ENCODE measurements around the gene MARCHF10. TPM values are rescaled to one million over a fixed set of nuclear protein-coding genes. Genes with fewer than 3 reads are reported as not detected.
"Not testable (repeated sequence)": the region's sequence is repeated elsewhere in the genome, so short reads cannot be mapped to it uniquely, and the experiment has no call there.

Gene MARCHF10
- total RNA-seq, 1 experiment from 2014 or later: not detected

DNA sequence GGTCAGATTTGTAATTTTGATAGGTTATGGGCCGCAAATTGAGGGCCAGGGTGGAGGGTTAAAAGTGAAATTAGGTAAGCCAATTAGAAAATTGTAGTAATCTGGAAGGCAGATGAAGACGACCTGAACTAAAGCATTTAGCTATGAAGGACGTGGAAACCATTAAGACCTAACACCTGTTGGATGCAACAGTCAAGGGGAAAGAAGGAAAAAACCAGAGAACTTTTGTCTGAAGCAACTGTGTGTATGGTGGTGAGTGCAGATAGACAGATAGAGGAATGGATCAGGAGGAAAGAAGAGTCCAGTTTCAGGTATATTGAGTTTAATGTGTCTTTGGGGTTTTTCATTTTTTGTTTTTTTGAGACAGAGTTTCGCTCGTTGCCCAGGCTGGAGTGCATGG, 40.2 kb upstream of the MARCHF10 start:
- intact Hi-C loops (cut with micrococcal nuclease; ENCODE audit: unreplicated experiment): no loop called here
- Histone ChIP-seq H3K36me3 (ENCODE audit: insufficient read depth, low read length, poor library complexity, severe bottlenecking) (no peaks in the 10 kb centered on the region), H3K27me3 (replicated peaks; ENCODE audit: insufficient read depth, low read depth, low read length, poor library complexity) (peaks cover 5% of the 10 kb centered on the region), H3K4me1 (ENCODE audit: insufficient read depth, low read length, poor library complexity, severe bottlenecking) (no peaks in the 10 kb centered on the region), H3K4me3 (ENCODE audit: low read depth, low read length, poor library complexity, severe bottlenecking) (no peak overlapping the region), H3K9me3 (ENCODE audit: low read depth, low read length, poor library complexity, severe bottlenecking) (no peaks in the 10 kb centered on the region), H3K27ac (ENCODE audit: low read depth, low read length, poor library complexity, severe bottlenecking) (no peak overlapping the region)
- DNase-seq (ENCODE audit: low spot score): no peak
- CTCF ChIA-PET: no interaction called here
- BruUV-seq (replicated peaks): no TSS peak
- POLR2A ChIA-PET (ENCODE audit: low non-redundant PET): interaction anchor here (0.7 kb wide), 1 partner anchor 290 kb away, joined by 3 read pairs; no protein-coding TSS in a partner anchor
- TF ChIP-seq CTCF (conservative IDR thresholded peaks at IDR 0.05; ENCODE audit: low read depth, low read length) (no peak), EZH2 (IDR thresholded peaks at IDR 0.05; ENCODE audit: borderline replicate concordance, low read depth, low read length, poor library complexity, severe bottlenecking) (no peak)

- DNase-seq (ENCODE audit: low spot score): no peak
- Histone ChIP-seq H3K9me3 (ENCODE audit: low read depth, low read length, poor library complexity, severe bottlenecking) (no peaks in the 10 kb centered on the region), H3K4me3 (ENCODE audit: low read depth, low read length, poor library complexity, severe bottlenecking) (no peak overlapping the region), H3K4me1 (ENCODE audit: insufficient read depth, low read length, poor library complexity, severe bottlenecking) (no peaks in the 10 kb centered on the region), H3K27ac (ENCODE audit: low read depth, low read length, poor library complexity, severe bottlenecking) (no peak overlapping the region), H3K36me3 (ENCODE audit: insufficient read depth, low read length, poor library complexity, severe bottlenecking) (no peaks in the 10 kb centered on the region), H3K27me3 (replicated peaks; ENCODE audit: insufficient read depth, low read depth, low read length, poor library complexity) (peaks cover 5% of the 10 kb centered on the region)
- BruUV-seq (replicated peaks): no TSS peak
- TF ChIP-seq CTCF (conservative IDR thresholded peaks at IDR 0.05; ENCODE audit: low read depth, low read length) (no peak), EZH2 (IDR thresholded peaks at IDR 0.05; ENCODE audit: borderline replicate concordance, low read depth, low read length, poor library complexity, severe bottlenecking) (no peak)
- POLR2A ChIA-PET (ENCODE audit: low non-redundant PET): no interaction called here
- intact Hi-C loops (cut with micrococcal nuclease; ENCODE audit: unreplicated experiment): no loop called here
- CTCF ChIA-PET: no interaction called here
Observed at GRCh38 chr17:62847426-62847825, 39.3 kb upstream of the MARCHF10 start.

DNA sequence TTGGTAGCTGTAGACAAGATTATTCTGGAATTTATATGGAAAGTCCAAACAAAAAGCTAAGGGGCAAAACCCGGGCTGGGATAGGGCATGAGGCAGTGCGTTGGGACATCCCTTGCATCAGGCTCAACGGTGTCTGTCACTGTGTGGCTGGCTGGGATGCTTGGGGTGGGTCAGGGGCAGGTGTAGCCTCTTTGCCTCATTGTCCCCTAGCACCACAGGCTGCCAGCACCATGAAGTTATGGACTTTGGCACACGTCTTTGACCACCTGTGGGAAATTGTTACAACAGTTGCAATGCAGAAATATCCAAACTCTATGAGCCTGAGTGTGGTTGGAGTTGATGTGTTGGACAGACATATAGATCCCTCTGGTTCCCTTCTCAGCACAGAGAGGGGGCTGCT, 32.8 kb upstream of the MARCHF10 start:
- no peak for DNase-seq (ENCODE audit: low spot score)

GRCh38 chr17:62833816-62834215, 25.7 kb upstream of the MARCHF10 start:
- H3K27me3 ChIP-seq (replicated peaks; ENCODE audit: insufficient read depth, low read depth, low read length, poor library complexity); DNase-seq (ENCODE audit: low spot score); H3K4me1 ChIP-seq (ENCODE audit: insufficient read depth, low read length, poor library complexity, severe bottlenecking); POLR2A ChIA-PET (ENCODE audit: low non-redundant PET); H3K27ac ChIP-seq (ENCODE audit: low read depth, low read length, poor library complexity, severe bottlenecking); H3K9me3 ChIP-seq (ENCODE audit: low read depth, low read length, poor library complexity, severe bottlenecking); intact Hi-C loops (cut with micrococcal nuclease; ENCODE audit: unreplicated experiment); CTCF ChIA-PET; H3K4me3 ChIP-seq (ENCODE audit: low read depth, low read length, poor library complexity, severe bottlenecking); BruUV-seq (replicated peaks); H3K36me3 ChIP-seq (ENCODE audit: insufficient read depth, low read length, poor library complexity, severe bottlenecking): not testable (repeated sequence)

More for the DNA sequence above, 32.8 kb upstream of the MARCHF10 start:
- Histone ChIP-seq H3K27me3 (replicated peaks; ENCODE audit: insufficient read depth, low read depth, low read length, poor library complexity) (peaks cover 16% of the 10 kb centered on the region), H3K27ac (ENCODE audit: low read depth, low read length, poor library complexity, severe bottlenecking) (no peak overlapping the region), H3K4me3 (ENCODE audit: low read depth, low read length, poor library complexity, severe bottlenecking) (no peak overlapping the region), H3K4me1 (ENCODE audit: insufficient read depth, low read length, poor library complexity, severe bottlenecking) (no peaks in the 10 kb centered on the region), H3K9me3 (ENCODE audit: low read depth, low read length, poor library complexity, severe bottlenecking) (no peaks in the 10 kb centered on the region), H3K36me3 (ENCODE audit: insufficient read depth, low read length, poor library complexity, severe bottlenecking) (no peaks in the 10 kb centered on the region)
- TF ChIP-seq CTCF (conservative IDR thresholded peaks at IDR 0.05; ENCODE audit: low read depth, low read length): no peak
- TF ChIP-seq EZH2 (IDR thresholded peaks at IDR 0.05; ENCODE audit: borderline replicate concordance, low read depth, low read length, poor library complexity, severe bottlenecking): no peak
- POLR2A ChIA-PET (ENCODE audit: low non-redundant PET): no interaction called here
- CTCF ChIA-PET: no interaction called here
- BruUV-seq (replicated peaks): no TSS peak
- intact Hi-C loops (cut with micrococcal nuclease; ENCODE audit: unreplicated experiment): no loop called here
